Osteocyte (in vitro differentiated cells): ENCODE measurements around the gene CXCL14. TPM values are rescaled to one million over a fixed set of nuclear protein-coding genes. Genes with fewer than 3 reads are reported as not detected.

Experiments
- DNase-seq: peaks from one replicate; pipeline ENCODE4 v3.0.0; 2021; ENCODE audit warnings: mixed read lengths; ENCODE audit not compliant: unreplicated experiment; ENCODE audit errors: extremely low spot score
- H3K27ac Mint-ChIP-seq: one replicate; pipeline ENCODE4 v1.8.0; 2021; ENCODE audit warnings: mild to moderate bottlenecking, mixed read lengths; ENCODE audit not compliant: unreplicated experiment
- H3K27me3 Mint-ChIP-seq: one replicate; pipeline ENCODE4 v1.8.0; 2021; ENCODE audit warnings: mixed read lengths; ENCODE audit not compliant: unreplicated experiment
- H3K36me3 Mint-ChIP-seq: one replicate; pipeline ENCODE4 v1.8.0; 2021; ENCODE audit warnings: mixed read lengths; ENCODE audit not compliant: unreplicated experiment
- H3K4me1 Mint-ChIP-seq: one replicate; pipeline ENCODE4 v1.8.0; 2021; ENCODE audit warnings: mixed read lengths; ENCODE audit not compliant: unreplicated experiment
- H3K4me3 Mint-ChIP-seq: one replicate; pipeline ENCODE4 v1.8.0; 2021; ENCODE audit warnings: mild to moderate bottlenecking, moderate library complexity, mixed read lengths; ENCODE audit not compliant: unreplicated experiment
- H3K9me3 Mint-ChIP-seq: one replicate; pipeline ENCODE4 v1.8.0; 2021; ENCODE audit warnings: mixed read lengths; ENCODE audit not compliant: unreplicated experiment
- CTCF ChIP-seq: fragments of 200-600 bp; sonication (generic); IDR thresholded peaks from 2 replicates; pipeline ENCODE4 v1.5.0; 2021; ENCODE audit warnings: antibody characterized with exemption, mild to moderate bottlenecking, moderate library complexity
- total RNA-seq: library from RNA; stranded (reverse); gene quantifications from 2 replicates; pipeline ENCODE4 v1.2.1, GENCODE V29; 2021

The CXCL14 gene
- total RNA-seq, 1 donor from 2014 or later: 0.16 TPM

DNA sequence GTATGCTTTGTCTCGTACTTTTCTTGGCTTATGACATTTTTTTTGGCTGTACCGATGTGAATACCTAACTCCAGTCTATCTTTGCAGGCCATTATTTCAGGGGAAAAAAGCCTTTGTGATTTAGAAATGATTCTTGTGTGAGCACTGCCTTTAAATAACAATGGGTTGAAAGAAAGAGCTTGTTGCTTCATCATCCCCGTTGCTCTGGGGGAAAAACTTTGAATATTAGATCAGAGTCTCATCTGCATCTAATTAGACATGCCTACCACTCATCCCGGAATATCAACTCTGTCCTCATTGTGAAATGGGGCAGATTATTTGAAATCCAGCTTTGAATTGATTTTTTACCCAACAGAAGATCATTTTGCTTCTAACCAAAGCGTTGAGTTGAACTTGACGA is 13.5 kb downstream of the CXCL14 start:
- no peak for TF ChIP-seq CTCF
- no peaks in the 10 kb centered on the region for H3K36me3 Mint-ChIP-seq
- H3K4me1 Mint-ChIP-seq: peaks cover 2% of the 10 kb centered on the region
- H3K9me3 Mint-ChIP-seq: no peaks in the 10 kb centered on the region
- H3K27ac Mint-ChIP-seq: no peak overlapping the region
- H3K4me3 Mint-ChIP-seq: no peak overlapping the region
- no peak for DNase-seq
- H3K27me3 Mint-ChIP-seq: peaks cover 28% of the 10 kb centered on the region

DNA sequence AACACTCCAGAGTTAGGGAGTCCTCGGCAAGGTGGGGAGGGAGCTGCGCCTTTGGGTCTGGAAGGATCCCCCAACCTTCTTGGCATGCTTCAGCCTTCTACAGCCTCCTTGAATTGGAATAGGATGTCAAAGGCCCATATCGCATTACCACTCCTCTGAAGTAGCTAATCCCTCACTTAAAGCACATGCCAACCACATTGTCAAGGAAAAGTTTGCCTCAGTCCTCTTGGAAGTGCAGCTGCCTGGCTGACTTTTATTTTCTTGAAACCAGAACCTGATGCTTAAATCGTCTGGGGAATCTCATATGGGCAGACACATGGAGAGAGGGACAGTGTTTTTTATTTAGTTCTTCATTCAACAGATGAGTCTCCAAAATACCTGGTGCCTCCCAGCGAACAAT is 14.5 kb downstream of the CXCL14 start:
- DNase-seq: no peak
- no peak overlapping the region for H3K4me3 Mint-ChIP-seq
- H3K4me1 Mint-ChIP-seq: peaks cover 2% of the 10 kb centered on the region
- no peaks in the 10 kb centered on the region for H3K9me3 Mint-ChIP-seq
- H3K27ac Mint-ChIP-seq: no peak overlapping the region
- H3K36me3 Mint-ChIP-seq: no peaks in the 10 kb centered on the region
- no peak for TF ChIP-seq CTCF
- H3K27me3 Mint-ChIP-seq: peaks cover 35% of the 10 kb centered on the region

DNA sequence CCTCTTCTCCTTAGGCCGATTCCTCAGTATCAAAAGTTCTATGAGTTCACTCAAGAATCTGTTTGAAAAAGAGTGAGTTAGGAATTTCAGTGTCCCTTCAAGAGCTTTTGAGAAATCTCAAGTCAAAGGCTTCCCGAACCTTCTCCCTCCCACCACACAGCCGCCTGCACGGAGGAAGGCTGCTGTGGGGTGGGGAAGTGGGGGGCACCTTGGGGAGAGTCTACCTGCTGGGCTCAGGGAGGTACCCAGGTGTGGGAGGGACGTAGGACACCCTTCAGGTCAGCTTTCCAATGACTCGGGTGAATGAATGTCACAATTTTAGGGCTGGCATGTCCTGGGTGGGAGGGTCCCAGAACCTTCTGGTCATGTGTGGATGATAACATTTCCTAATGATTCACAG is 17.5 kb downstream of the CXCL14 start:
- no peak for DNase-seq
- peaks cover 2% of the 10 kb centered on the region for H3K4me1 Mint-ChIP-seq
- no peak overlapping the region for H3K27ac Mint-ChIP-seq
- TF ChIP-seq CTCF: no peak
- H3K36me3 Mint-ChIP-seq: no peaks in the 10 kb centered on the region
- no peaks in the 10 kb centered on the region for H3K9me3 Mint-ChIP-seq
- H3K4me3 Mint-ChIP-seq: no peak overlapping the region
- H3K27me3 Mint-ChIP-seq: peaks cover 64% of the 10 kb centered on the region

GRCh38 chr5:135560858-135561257 is 17.9 kb downstream of the CXCL14 start:
- Mint-ChIP-seq H3K4me3 (no peak overlapping the region), H3K36me3 (no peaks in the 10 kb centered on the region), H3K9me3 (no peaks in the 10 kb centered on the region), H3K27me3 (peaks cover 65% of the 10 kb centered on the region), H3K27ac (no peak overlapping the region), H3K4me1 (peaks cover 2% of the 10 kb centered on the region)
- peak; percentile 90 for TF ChIP-seq CTCF
- peak; percentile 90 for DNase-seq

DNA sequence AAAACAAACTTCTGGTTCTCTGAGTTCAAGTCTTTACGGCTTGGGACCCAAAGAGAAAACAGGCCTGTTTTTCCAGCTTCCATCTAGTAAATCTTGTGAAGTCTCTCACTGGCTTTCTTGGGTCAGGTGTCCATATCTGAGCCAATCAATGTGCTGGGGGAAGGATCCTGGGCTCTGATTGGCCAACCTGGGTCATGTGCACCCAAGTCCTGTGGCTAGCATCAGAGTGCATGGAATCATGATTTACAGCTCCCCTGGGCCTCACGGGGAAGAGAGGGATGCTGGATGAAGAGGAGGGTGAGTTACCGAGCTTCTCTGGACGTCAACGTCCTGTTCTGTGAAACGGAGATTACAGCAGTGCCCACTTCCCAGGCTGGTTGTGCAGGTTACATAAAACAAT is 19.4 kb downstream of the CXCL14 start:
- no peak for TF ChIP-seq CTCF
- Mint-ChIP-seq H3K36me3 (no peaks in the 10 kb centered on the region), H3K27me3 (peaks cover 61% of the 10 kb centered on the region), H3K9me3 (no peaks in the 10 kb centered on the region), H3K4me3 (no peak overlapping the region), H3K27ac (no peak overlapping the region), H3K4me1 (peaks cover 2% of the 10 kb centered on the region)
- no peak for DNase-seq
